ENCODE data around the gene ABCA7.
"Not testable (repeated sequence)": the region's sequence is repeated elsewhere in the genome, so short reads cannot be mapped to it uniquely, and the experiment has no call there.

Gene ABCA7

GRCh38 chr19:1016647-1017114 lies 23.2 kb upstream of the ABCA7 start:
- no peak for DNase-seq

GRCh38 chr19:1017115-1017905 lies 22.6 kb upstream of the ABCA7 start:
- no peak for DNase-seq

- no peak for DNase-seq
These were observed 22.0 kb upstream of the ABCA7 start for GRCh38 chr19:1017906-1018305.

GRCh38 chr19:1018393-1018792 lies 21.5 kb upstream of the ABCA7 start:
- no peak for DNase-seq

GRCh38 chr19:1018932-1019615 lies 20.8 kb upstream of the ABCA7 start:
- DNase-seq = no peak

- DNase-seq = no peak
These were observed 20.3 kb upstream of the ABCA7 start for GRCh38 chr19:1019616-1019961.

GRCh38 chr19:1019980-1020867 lies 19.7 kb upstream of the ABCA7 start:
- no peak for DNase-seq

GRCh38 chr19:1020868-1021425 lies 19.0 kb upstream of the ABCA7 start, which contains the start of gene TMEM259:
TMEM259 (minus strand) TSS chr19:1021123; CDS start chr19:1020996, 127 bp downstream.
- peak; percentile 98 for DNase-seq

GRCh38 chr19:1023883-1024188 lies 16.1 kb upstream of the ABCA7 start:
- DNase-seq = not testable (repeated sequence)

GRCh38 chr19:1025080-1025479 lies 14.8 kb upstream of the ABCA7 start:
- DNase-seq = not testable (repeated sequence)

GRCh38 chr19:1025960-1026782 lies 13.7 kb upstream of the ABCA7 start, which contains the start of gene CNN2:
CNN2 (plus strand) TSS chr19:1026608; CDS start chr19:1026662, 54 bp downstream.
- DNase-seq = peak; percentile 87

- peak; percentile 43 for DNase-seq
These were observed 12.9 kb upstream of the ABCA7 start for GRCh38 chr19:1026783-1027649.

- no peak for DNase-seq
These were observed 12.3 kb upstream of the ABCA7 start for GRCh38 chr19:1027650-1028061.

- DNase-seq = peak; percentile 99
These were observed 11.6 kb upstream of the ABCA7 start for GRCh38 chr19:1028062-1028926.

- no peak for DNase-seq
These were observed 7.5 kb upstream of the ABCA7 start for GRCh38 chr19:1032264-1032867.

GRCh38 chr19:1035998-1036621 lies 3.8 kb upstream of the ABCA7 start:
- DNase-seq = no peak

GRCh38 chr19:1037621-1038064 lies 2.3 kb upstream of the ABCA7 start:
- DNase-seq = no peak

- DNase-seq = no peak
These were observed 795 bp upstream of the ABCA7 start for GRCh38 chr19:1038978-1039645.
